ENCODE data around the gene KCNJ10.

Gene KCNJ10

GRCh38 chr1:160098852-160099561 is 29.0 kb upstream of the KCNJ10 start:
- peak; percentile 95 for DNase-seq

- DNase-seq: peak; percentile 61 to 75
Measured at GRCh38 chr1:160097911-160098851, 28.2 kb upstream of the KCNJ10 start, which contains the start of gene IGSF8. Gene IGSF8, minus strand, starts transcription at chr1:160098619. Its CDS starts 147 bp downstream, at chr1:160098472.

GRCh38 chr1:160097151-160097910 is 27.4 kb upstream of the KCNJ10 start:
- DNase-seq: peak; percentile 30 to 65

- peak in 1 of 2 donors; percentile 23 for DNase-seq
Measured at GRCh38 chr1:160096274-160097116, 26.5 kb upstream of the KCNJ10 start.

- DNase-seq: no peak
Measured at GRCh38 chr1:160095382-160096105, 25.6 kb upstream of the KCNJ10 start.

- no peak for DNase-seq
Measured at GRCh38 chr1:160094806-160095205, 24.8 kb upstream of the KCNJ10 start.

- DNase-seq: no peak
Measured at GRCh38 chr1:160094291-160094625, 24.3 kb upstream of the KCNJ10 start.

- no peak for DNase-seq
Measured at GRCh38 chr1:160093624-160094290, 23.8 kb upstream of the KCNJ10 start.

- DNase-seq: no peak
Measured at GRCh38 chr1:160093069-160093395, 23.1 kb upstream of the KCNJ10 start.

- no peak for DNase-seq
Measured at GRCh38 chr1:160092366-160093068, 22.6 kb upstream of the KCNJ10 start.

GRCh38 chr1:160091666-160092223 is 21.8 kb upstream of the KCNJ10 start:
- DNase-seq: no peak

- no peak for DNase-seq
Measured at GRCh38 chr1:160090760-160091159, 20.8 kb upstream of the KCNJ10 start.

GRCh38 chr1:160089883-160090282 is 19.9 kb upstream of the KCNJ10 start:
- DNase-seq: no peak

- DNase-seq: no peak
Measured at GRCh38 chr1:160087118-160087662, 17.2 kb upstream of the KCNJ10 start.

GRCh38 chr1:160086456-160086892 is 16.5 kb upstream of the KCNJ10 start:
- DNase-seq: no peak

- peak; percentile 84 to 86 for DNase-seq
Measured at GRCh38 chr1:160085686-160086455, 15.9 kb upstream of the KCNJ10 start.

- no peak for DNase-seq
Measured at GRCh38 chr1:160084771-160085321, 14.9 kb upstream of the KCNJ10 start.

All from inflammatory macrophage (primary cell).